ENCODE data around the gene ANXA3. TPM values are rescaled to one million over a fixed set of nuclear protein-coding genes. Genes with fewer than 3 reads are reported as not detected.
A peak's percentile ranks its signal among the peaks of the same experiment; 100 is the strongest.

The ANXA3 gene
- total RNA-seq, 3 donors from 2014 or later, result 24.4 to 46.4 (median 35.5) TPM

DNA sequence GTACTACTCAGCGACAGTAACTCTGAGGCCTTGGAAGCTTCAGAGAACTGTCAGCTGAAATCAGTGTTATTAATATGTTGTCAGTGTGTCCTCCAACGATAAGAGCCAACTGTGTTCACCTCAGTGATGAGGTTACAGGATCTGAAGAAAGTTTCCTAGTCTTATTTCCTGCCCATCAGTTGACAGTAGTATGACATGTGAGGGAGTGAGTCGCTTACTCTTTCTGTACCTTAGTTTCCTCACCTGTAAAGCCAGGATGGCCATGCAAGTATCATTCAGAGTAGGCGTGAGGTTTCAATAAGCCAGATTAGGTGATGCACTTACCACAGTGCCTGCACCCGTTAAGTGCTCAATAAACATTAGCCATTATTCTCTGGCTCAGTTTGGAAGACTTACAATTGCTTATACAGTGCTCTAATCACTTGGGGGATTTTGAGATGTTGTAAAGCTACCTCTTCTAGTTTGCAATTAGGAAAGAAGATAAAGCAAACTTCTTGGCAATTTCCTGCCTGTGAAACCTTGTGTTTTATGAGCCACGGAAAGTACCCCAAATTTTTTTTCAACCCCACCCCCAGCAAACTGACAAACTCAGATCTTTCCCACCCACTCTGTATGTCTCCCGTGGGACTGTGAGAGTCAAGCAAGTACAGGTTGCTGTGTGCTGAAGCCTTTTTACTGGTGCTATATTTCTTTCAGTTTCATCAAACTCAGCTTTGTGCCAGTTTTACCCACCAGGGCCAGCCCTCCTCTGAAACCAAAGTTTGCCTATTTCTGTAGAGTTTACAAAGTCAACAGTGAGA is 62.2 kb downstream of the ANXA3 start:
- H3K36me3 ChIP-seq (ENCODE audit: low read depth), result no peaks in the 10 kb centered on the region
- DNase-seq (no peak), ATAC-seq (peak; percentile 50)
- H3K4me3 ChIP-seq, result no peak overlapping the region
- intact Hi-C loops (cut with DNase I, micrococcal nuclease), result loop anchor here (5.0 to 10.0 kb wide), 2 partner anchors 249 to 251 kb away; no protein-coding TSS in a partner anchor
- no peaks in the 10 kb centered on the region for H3K9me3 ChIP-seq
- TF ChIP-seq, protein P1, sequence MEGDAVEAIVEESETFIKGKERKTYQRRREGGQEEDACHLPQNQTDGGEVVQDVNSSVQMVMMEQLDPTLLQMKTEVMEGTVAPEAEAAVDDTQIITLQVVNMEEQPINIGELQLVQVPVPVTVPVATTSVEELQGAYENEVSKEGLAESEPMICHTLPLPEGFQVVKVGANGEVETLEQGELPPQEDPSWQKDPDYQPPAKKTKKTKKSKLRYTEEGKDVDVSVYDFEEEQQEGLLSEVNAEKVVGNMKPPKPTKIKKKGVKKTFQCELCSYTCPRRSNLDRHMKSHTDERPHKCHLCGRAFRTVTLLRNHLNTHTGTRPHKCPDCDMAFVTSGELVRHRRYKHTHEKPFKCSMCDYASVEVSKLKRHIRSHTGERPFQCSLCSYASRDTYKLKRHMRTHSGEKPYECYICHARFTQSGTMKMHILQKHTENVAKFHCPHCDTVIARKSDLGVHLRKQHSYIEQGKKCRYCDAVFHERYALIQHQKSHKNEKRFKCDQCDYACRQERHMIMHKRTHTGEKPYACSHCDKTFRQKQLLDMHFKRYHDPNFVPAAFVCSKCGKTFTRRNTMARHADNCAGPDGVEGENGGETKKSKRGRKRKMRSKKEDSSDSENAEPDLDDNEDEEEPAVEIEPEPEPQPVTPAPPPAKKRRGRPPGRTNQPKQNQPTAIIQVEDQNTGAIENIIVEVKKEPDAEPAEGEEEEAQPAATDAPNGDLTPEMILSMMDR (IDR thresholded peaks at IDR 0.05), result no peak
- peaks cover 7% of the 10 kb centered on the region for H3K4me1 ChIP-seq (ENCODE audit: low read depth)

DNA sequence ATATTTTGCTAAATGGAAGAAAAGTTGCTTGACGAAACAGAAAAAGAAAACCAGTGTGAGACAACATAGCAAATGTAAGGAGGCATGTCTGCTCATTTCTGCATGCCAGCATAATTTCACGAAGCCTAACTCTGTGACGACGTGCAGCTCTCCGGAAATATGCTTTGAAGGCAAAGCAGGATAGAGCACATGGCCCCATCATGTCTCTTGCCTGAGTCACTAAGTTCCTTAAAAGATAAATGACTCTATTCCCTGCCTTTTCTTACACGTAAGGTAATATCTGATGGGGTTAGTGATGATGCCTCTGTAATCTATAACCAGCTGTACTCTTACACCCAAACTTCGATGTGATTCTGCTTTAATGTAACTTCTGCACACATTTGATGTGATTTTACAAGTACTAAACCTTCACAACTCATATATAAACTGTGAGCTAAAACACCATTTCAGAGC is 64.5 kb downstream of the ANXA3 start:
- H3K4me3 ChIP-seq, result no peak overlapping the region
- ATAC-seq (no peak), DNase-seq (no peak)
- TF ChIP-seq, protein P1 (IDR thresholded peaks at IDR 0.05), result no peak
- no peaks in the 10 kb centered on the region for H3K9me3 ChIP-seq
- intact Hi-C loops (cut with DNase I, micrococcal nuclease), result loop anchor here in 1 of 2 donors (10.0 kb wide), 1 partner anchor 249 kb away; no protein-coding TSS in a partner anchor
- peaks cover 7% of the 10 kb centered on the region for H3K4me1 ChIP-seq (ENCODE audit: low read depth)
- H3K36me3 ChIP-seq (ENCODE audit: low read depth), result no peaks in the 10 kb centered on the region

DNA sequence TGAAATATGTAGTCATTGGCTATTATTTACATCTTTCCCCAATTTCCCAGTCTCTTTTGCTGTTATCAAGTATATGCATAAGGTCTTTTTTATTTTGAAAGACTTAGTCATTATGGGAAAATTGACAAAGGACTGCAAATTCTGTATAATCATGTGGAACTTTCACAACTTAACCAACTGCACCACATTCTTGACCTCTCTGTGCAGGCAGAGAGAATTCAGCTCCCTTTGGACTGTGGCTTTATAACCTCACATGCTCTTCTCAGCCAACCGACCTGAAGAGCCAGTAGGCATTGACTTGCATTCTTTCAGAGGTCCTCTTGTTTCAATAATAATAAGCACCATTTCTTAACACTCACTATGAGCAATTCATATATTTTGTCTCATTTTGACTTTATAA is 66.9 kb downstream of the ANXA3 start:
- no peak for DNase-seq
- Histone ChIP-seq H3K4me3 (no peak overlapping the region), H3K9me3 (no peaks in the 10 kb centered on the region), H3K4me1 (ENCODE audit: low read depth) (peaks cover 7% of the 10 kb centered on the region), H3K36me3 (ENCODE audit: low read depth) (no peaks in the 10 kb centered on the region)
- TF ChIP-seq, protein P1 (IDR thresholded peaks at IDR 0.05), result no peak
- intact Hi-C loops (cut with DNase I, micrococcal nuclease), result loop anchor here in 1 of 2 donors (10.0 kb wide), 1 partner anchor 246 kb away; no protein-coding TSS in a partner anchor
- ATAC-seq, result no peak

DNA sequence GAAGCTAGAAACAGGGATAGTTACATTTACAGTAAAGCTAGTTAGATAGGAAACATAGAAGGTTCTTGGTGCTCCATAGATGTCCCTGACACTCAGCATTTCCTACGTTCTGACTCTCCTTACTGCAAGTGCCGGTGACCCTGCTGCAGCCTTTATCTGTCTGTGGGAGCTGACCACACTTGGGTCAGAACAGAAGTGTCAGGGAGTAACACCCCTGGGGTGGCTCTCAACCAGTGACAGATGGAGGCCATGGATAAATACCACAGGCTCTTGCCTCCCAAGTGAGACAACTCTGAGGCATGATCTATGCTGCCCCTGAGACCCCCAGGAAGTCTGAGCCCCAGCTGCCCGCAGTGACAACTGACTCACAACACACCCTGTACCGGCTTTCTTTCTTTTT is 69.8 kb downstream of the ANXA3 start:
- Histone ChIP-seq H3K4me1 (ENCODE audit: low read depth) (peaks cover 5% of the 10 kb centered on the region), H3K4me3 (no peak overlapping the region), H3K9me3 (no peaks in the 10 kb centered on the region), H3K36me3 (ENCODE audit: low read depth) (no peaks in the 10 kb centered on the region)
- DNase-seq, result no peak
- no peak for ATAC-seq
- TF ChIP-seq, protein P1 (IDR thresholded peaks at IDR 0.05), result no peak
- intact Hi-C loops (cut with DNase I, micrococcal nuclease), result no loop called here

DNA sequence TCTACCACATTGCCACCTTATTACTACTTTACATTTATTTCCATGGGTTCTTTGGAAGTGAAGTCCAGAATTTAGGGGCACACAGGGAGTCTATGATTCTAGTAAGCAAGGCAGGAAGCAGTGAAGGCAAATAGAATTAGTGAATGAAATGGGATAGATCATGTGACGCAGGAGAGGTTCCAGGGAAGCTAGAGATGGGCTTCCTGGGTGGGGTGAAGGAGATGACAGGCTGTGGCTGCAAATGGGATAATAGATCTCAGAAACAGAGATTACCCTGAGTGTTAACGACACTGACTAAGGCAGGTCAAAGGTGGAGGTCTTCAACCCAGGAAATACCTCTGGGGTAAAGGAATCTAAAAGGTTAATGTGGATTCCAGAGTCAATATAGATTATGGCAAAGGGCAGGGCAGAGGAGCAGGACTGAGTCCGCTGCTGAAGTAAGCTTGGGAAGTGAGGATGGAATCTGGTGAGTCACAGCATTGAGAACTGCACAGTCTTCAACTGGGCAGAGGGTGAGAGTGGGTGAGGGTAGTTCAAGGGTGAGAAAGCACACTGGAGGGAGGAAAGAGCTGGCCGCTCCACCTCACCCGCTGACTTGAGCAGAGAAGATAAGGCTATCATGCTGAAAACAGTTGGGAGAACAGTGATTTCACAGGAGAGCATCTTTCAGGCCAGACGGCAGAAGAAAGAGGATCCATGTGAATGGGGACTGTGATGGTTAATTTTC is 70.8 kb downstream of the ANXA3 start:
- H3K4me3 ChIP-seq, result no peak overlapping the region
- no peaks in the 10 kb centered on the region for H3K36me3 ChIP-seq (ENCODE audit: low read depth)
- ATAC-seq (peak; percentile 90), DNase-seq (no peak)
- TF ChIP-seq, protein P1 (IDR thresholded peaks at IDR 0.05), result no peak
- H3K4me1 ChIP-seq (ENCODE audit: low read depth), result peaks cover 5% of the 10 kb centered on the region
- H3K9me3 ChIP-seq, result no peaks in the 10 kb centered on the region
- intact Hi-C loops (cut with DNase I, micrococcal nuclease), result no loop called here

All from mucosa of descending colon (tissue), 3 donors.